Measurements from ENCODE around the gene CMYA5. TPM values are rescaled to one million over a fixed set of nuclear protein-coding genes. Genes with fewer than 3 reads are reported as not detected.
A peak's percentile ranks its signal among the peaks of the same experiment; 100 is the strongest.
"Not testable (repeated sequence)": the region's sequence is repeated elsewhere in the genome, so short reads cannot be mapped to it uniquely, and the experiment has no call there.

The CMYA5 gene
- total RNA-seq, 1 donor from 2014 or later: 9.9 TPM

DNA sequence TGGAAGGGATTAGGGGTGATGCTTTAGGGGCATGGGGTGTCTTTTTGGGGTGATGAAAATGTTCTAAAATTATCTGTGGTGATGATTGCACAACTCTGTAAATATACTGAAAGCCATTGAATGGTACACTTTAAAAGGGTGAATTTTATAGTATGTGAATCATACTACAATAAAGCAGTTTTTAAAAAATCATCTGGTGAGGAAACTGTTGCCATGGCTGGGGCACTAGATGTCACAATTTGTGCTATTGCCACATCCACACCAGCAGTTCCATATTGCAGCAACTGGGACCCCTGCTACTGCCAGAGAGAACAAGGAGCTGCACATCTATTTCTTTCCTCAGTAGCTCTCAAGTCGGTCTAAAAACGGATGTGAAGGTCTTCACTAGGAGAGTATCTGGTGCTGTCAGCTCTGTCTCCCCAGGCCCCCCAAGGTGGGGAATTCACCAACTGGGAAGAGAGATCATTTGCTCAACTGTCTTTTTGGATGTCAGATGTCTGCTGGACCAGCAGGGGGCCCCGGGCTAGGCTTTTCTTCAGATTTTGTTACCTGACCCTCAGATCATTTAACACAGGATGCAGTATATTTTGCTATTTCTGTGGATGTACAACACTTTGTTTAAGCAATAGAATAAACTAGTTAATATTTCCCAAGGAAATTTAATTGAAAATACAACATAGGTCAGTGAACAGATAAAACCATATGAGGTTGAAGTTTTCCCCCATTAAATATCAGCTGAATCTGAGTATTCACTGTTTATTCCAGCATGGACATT, 13.2 kb downstream of the CMYA5 start:
- no peak for DNase-seq (ENCODE audit: low spot score)

DNA sequence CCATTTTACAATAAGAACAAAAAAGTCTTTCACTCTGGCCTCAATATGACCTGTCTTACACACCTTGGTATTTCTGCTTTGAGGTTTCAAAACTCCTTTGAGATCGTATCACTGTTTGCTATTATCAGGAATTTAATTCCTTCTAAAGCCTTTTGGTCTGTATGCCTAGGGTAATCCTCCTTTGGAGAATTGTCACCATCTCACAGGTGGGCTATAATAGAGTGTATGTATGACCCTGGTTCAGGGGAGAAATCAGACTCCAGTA, 13.7 kb downstream of the CMYA5 start:
- DNase-seq (ENCODE audit: low spot score): no peak

DNA sequence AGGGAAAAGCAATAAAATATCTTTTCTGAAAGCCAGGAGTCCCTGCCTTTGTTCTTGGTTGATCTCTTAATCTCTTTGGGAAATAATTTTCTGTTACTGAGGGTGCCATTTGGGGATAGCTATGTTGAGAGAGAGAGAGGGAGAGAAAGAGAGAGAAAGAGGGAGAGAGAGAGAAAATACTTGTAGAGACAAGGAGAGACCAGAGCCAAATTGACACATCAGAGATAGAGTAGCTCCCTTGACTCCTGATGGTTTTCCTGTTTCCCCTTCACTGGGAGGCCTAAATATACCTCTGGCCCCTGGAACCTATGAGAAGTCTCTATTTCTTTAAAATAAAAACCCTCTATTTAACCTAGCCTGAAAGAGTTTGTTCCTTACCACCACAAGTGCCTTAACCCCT, 14.9 kb downstream of the CMYA5 start:
- no peak for DNase-seq (ENCODE audit: low spot score)

DNA sequence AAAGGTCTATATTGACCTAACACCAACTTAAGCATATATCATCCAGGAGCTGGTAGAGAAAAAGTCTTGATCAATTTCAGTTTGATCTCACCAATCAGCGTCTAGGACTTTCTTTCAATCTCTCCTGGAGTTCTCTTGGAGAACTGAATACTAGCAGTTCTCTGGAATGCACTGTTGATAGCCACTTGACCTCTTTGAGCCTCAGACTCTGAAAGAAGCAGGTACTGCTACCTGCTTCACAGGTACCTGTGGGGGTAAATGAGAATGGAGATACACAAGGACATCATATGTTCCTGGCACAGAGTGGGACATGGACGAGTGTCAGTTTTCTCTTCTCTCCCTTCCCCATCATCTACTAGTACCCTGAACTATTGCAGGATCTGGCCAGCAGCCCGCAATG, 16.0 kb downstream of the CMYA5 start:
- no peak for DNase-seq (ENCODE audit: low spot score)

DNA sequence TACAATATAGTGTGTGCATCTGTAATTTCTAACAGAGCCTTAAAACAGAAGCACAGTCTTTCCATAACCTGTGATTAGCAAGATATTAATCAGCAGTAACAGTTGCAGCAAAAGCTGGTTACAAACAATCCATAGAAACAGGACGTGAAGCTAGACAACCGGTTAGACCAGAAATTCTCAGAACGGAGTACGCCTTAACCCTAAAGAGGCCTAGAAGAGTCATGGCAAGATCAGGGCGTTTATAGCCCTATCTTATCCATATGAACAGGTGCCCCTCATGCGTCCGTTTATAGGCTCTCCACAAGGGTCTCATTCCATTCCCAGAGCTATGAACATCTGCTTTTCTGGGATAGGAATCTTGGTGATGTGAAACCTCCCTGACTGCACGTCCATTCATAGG, 16.7 kb downstream of the CMYA5 start:
- DNase-seq (ENCODE audit: low spot score): not testable (repeated sequence)

DNA sequence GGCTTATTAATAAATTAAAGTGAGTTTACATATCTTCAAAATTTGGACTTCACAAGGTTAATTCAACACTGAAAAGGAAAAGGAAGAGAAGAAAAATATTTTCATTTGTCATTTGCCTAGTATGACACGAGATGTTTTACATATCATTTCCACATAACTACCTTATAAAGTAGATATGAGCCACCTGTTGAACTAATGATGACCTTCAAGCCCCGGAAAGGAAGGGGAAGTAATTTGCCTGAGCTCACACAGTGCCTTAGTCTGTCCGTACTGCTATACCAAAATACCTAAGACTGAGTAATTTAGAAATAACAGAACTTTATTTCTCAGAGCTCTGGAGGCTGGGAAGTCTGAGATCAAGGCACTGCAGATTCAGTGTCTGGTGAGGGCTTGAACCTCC, 17.9 kb downstream of the CMYA5 start:
- no peak for DNase-seq (ENCODE audit: low spot score)

DNA sequence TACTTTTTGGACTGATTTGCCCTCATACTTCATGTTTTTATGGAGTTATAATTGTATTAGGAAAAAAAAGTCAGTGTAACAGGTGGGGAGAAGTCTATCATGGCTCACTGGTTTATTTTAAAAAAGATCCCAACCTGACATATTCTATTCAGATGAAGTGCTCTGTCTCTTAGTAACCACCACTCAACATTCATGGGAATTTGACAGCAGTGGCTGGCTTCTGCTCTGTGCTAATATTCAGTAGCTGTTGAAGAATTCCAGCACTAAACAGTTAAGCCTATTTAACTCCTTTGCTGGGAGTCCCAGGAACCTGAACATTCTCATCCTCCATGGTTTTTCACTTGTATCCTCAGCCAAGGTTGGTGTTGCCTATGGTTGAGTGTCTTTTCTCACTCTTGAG, 23.1 kb downstream of the CMYA5 start:
- DNase-seq (ENCODE audit: low spot score): no peak

DNA sequence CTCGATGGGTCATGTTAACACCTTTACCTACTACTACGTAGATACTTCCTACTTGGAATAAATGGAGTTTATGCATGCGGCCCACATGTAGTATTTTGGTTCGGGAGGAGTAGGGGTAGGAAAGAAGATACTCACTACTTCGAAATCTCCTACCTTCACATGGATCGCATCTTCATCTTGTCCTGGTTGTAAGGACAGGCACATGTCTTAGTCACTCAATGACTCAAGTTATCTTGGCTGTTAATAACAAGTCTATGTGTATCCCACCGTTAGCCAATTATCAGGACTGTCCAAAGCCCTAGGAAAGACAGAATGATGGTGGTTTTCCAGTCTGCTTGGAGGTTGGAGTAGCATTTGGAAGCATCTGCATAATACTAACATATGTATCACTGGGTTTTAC, 24.1 kb downstream of the CMYA5 start:
- no peak for DNase-seq (ENCODE audit: low spot score)

DNA sequence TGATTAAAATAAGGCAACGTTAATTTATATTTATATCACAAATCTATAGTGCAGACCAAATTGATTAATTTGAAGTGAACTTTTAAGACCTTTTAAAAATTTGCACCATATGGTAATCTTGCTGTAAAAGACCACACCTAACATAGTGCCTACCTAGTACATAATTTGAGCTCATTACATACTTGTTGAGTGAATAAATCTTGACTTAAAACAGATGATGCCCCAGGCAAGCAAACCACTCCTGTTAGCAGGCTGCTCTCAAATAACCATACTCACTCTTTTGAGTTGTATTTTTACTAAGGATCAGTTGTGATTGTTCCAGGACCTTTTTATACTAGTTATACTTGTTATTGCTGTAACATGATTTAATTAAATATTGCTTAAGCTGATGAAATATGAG, 27.2 kb downstream of the CMYA5 start:
- DNase-seq (ENCODE audit: low spot score): no peak

DNA sequence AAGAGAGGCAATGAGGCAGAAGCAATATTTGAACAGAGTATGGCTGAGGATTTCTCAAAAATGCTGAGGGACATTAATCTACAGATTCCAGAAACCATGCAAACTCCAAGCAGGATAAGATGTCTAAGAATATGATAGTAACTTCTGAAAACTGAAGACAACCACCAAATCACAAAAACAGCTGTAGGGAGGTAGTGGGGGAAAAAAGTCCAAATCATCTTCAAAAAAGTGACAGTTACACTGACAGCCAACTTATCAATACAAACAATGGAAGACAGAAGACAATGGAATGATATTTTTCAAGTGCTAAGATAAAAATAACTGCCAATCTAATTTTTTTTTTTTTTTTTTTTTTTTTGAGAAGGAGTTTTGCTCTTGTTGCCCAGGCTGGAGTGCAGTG, 30.5 kb downstream of the CMYA5 start:
- no peak for DNase-seq (ENCODE audit: low spot score)

DNA sequence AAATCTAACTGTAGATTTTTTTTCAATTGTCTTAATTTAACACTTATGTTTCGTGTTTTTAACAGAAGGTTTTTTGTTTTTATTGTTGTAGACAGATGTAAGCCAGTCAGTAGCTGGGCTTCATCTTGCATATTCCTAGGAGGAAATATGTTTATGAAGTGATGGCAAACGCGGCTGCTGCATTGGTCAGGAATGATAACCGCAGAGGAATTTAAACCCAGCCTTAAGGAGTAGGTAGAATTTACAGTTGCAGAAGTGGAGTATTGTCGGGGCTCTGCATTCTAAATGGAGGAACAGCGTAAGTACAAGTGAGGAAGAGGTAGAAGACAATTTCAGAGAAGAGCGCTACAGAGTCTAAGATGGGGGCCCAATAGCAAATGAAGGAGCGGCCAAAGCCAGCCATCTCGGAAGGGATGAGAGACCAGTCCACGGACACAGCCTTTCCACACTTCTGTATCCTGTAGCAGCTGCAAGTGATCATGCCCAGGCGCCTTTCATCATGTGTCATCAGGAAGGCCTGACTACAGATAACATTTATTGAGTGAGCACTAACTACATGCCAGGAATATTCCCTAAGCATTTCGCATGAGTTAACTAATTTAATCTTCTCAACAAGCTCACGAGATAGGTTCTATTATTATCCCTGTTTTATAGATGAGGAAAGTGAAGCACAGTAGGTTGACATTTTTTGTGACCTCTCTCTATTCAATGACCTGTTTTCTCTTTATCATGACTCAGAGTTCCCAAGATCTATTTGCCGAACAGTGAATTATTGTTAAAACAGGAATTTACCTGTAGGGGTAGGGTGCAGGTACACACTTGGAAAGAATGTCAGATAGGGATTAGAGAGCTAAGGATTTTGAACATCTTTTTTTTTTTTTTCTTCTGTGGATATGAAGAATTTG, 38.1 kb downstream of the CMYA5 start:
- DNase-seq (ENCODE audit: low spot score): peak; percentile 12

DNA sequence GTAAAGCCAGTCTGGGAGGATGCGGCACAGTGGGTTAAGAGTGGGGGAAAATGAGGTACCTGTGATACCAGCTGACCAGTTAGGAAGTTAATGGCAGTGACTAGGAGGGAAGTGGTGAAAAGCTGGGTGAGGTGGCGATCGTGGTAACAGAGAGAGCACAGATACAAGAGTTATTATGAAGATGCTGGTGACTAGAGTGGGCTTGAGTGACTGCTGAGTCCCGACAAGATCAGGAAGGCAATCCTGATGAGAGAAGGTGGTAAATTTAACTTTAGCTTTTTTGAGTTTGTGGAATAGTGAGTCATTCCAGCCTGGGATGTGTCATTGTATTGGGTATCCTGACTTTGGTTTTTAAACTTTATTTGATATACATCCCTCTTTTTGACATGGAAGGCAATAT, 38.8 kb downstream of the CMYA5 start:
- DNase-seq (ENCODE audit: low spot score): no peak

DNA sequence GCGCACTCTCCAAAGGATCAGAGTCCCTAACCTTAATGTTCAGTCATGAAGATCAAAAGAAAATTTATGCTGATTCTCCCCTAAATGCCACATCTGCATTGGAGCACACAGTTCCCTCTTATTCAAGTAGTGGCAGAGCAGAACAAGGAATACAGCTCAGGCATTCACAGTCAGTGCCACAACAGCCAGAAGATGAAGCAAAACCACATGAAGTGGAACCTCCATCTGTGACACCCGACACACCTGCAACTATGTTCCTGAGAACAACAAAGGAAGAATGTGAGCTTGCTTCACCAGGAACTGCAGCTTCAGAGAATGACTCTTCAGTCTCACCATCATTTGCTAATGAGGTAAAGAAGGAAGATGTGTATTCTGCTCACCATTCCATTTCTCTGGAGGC, 40.0 kb downstream of the CMYA5 start:
- no peak for DNase-seq (ENCODE audit: low spot score)

DNA sequence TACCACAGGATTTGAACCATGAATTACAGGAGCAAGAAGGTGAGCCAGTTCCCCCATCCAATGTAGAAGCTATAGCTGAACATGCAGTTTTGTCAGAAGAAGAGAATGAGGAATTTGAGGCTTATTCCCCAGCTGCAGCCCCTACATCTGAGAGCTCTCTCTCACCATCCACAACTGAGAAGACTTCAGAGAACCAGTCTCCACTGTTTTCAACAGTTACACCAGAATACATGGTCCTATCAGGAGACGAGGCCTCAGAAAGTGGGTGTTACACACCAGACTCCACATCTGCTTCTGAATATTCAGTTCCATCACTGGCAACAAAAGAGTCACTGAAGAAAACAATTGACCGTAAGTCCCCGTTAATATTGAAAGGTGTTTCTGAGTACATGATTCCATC, 40.9 kb downstream of the CMYA5 start:
- DNase-seq (ENCODE audit: low spot score): no peak

DNA sequence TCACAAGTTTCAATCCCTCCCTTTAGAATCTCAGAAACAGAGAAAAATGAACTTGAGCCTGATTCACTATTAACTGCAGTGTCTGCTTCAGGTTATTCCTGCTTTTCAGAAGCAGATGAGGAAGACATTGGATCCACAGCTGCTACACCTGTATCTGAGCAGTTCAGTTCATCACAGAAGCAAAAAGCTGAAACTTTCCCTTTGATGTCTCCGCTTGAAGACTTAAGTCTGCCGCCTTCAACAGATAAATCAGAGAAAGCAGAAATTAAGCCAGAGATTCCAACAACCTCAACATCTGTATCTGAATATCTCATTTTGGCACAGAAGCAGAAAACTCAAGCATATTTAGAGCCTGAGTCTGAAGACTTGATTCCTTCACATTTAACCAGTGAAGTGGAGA, 42.1 kb downstream of the CMYA5 start:
- DNase-seq (ENCODE audit: low spot score): peak; percentile 35

DNA sequence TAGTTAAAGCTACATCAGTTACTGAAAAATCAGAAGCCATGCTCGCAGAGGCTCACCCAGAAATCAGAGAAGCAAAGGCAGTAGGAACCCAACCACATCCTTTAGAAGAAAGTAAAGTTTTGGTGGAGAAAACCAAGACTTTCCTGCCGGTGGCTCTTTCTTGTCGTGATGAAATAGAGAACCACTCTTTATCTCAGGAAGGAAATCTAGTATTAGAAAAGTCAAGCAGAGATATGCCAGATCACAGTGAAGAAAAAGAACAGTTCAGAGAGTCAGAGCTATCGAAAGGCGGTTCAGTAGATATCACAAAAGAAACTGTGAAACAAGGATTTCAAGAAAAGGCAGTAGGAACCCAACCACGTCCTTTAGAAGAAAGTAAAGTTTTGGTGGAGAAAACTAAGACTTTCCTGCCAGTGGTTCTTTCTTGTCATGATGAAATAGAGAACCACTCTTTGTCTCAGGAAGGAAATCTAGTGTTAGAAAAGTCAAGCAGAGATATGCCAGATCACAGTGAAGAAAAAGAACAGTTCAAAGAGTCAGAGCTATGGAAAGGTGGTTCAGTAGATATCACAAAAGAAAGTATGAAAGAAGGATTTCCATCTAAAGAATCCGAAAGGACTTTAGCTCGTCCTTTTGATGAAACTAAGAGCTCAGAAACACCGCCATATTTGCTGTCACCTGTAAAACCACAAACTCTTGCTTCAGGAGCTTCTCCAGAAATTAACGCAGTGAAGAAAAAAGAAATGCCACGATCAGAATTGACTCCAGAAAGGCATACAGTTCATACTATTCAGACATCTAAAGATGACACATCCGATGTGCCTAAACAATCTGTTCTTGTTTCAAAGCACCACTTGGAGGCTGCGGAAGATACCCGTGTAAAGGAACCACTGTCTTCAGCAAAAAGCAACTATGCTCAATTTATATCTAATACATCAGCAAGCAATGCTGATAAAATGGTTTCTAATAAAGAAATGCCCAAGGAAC, 47.2 kb downstream of the CMYA5 start:
- no peak for DNase-seq (ENCODE audit: low spot score)

DNA sequence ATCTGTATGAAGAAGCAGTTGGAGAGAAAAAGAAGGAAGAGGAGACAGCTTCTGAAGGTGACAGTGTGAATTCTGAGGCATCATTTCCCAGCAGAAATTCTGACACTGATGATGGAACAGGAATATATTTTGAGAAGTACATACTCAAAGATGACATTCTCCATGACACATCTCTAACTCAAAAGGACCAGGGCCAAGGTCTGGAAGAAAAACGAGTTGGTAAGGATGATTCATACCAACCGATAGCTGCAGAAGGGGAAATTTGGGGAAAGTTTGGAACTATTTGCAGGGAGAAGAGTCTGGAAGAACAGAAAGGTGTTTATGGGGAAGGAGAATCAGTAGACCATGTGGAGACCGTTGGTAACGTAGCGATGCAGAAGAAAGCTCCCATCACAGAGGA, 48.7 kb downstream of the CMYA5 start:
- DNase-seq (ENCODE audit: low spot score): no peak

DNA sequence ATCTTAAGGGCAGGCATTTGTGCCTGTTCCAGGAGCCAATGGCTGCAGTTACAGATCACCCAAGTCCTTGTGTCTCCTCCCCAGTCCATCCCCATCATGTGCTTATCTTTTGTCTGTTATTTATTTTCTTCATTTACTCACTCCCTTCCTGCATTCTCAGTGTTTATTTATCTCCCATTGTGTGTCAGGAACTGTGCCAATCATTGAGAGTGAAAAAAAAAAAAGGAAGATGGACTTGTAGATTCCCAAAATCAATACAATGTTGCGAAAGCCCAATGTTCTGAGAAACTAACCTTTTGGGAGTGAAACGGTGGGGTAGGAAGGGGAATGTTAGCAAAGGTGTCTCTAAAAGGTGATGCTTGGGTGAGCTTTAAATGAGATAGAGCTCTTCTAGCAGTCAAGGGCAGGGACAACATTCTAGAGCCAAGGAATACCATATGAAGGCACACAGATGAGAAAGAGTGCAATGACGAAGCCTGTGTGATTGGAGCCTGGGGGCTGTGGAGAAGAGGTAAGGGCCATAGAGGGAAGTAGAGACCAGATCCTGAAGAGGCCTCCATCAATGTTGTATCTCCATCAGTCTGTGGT, 53.0 kb downstream of the CMYA5 start:
- no peak for DNase-seq (ENCODE audit: low spot score)

DNA sequence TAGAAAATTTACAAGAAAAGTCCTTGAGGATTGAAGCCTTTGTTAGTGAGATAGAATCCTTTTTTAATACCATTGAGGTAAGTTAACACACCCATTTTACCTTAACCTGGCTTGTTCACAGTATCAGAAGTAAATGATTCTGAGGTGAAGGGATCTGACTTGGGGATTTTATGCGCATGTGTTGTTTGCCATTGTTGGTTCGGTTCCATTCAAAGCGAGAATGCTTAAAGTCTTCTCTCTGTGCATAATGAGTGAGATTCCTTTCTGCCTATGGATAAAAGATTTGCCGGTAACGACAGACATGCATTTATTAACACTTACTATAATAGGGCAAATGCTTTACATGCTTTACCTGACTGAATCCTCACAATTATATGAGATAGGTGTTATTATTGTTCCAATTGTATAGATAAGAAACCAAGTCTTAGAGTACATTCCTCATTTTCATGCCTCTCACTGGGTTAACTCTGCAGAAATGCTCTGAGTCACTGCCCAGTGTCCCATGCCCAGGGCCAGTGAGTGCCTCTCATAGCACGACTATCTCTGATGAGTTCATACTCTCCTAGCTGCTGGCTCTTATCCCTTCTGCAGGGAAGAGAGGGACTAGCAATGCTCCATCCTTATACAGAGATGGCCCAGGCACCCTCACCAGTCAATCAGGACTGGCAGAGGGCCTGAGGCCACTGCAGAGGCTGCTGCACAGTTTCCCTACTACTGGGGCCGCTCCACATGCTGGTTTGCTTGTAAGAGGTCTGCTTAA, 54.4 kb downstream of the CMYA5 start:
- no peak for DNase-seq (ENCODE audit: low spot score)

DNA sequence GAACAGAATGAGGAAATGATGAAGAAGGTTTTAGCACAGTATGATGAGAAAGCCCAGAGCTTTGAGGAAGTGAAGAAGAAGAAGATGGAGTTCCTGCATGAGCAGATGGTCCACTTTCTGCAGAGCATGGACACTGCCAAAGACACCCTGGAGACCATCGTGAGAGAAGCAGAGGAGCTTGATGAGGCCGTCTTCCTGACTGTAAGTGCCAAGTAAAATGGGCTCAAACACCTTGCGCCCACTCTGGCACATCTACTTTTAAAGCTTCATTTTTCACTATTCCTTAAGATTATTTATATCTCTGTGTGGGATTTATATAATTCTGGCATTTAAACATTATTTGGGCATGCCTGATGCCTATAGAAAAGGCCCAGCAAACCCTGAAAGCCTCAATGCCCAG, 55.6 kb downstream of the CMYA5 start:
- no peak for DNase-seq (ENCODE audit: low spot score)

Data from umbilical cord (tissue), 2 donors.